NCI-H82 (cell line): ENCODE measurements around the gene DIP2B.
"Not testable (repeated sequence)": the region's sequence is repeated elsewhere in the genome, so short reads cannot be mapped to it uniquely, and the experiment has no call there.

Experiments
- DNase-seq: peaks from one replicate; lab custom pipeline; 2025; lab: John Stamatoyannopoulos, UW

DIP2B gene

GRCh38 chr12:50678650-50679365, 174.0 kb downstream of the DIP2B start:
- DNase-seq = no peak

- DNase-seq = no peak
Observed at GRCh38 chr12:50679612-50680011, 174.8 kb downstream of the DIP2B start.

GRCh38 chr12:50681064-50681463, 176.3 kb downstream of the DIP2B start:
- not testable (repeated sequence) for DNase-seq

GRCh38 chr12:50685641-50686040, 180.9 kb downstream of the DIP2B start:
- DNase-seq = no peak

- no peak for DNase-seq
Observed at GRCh38 chr12:50686406-50686805, 181.6 kb downstream of the DIP2B start.

- peak; percentile 92 for DNase-seq
Observed at GRCh38 chr12:50686976-50687375, 182.2 kb downstream of the DIP2B start.

- DNase-seq = peak; percentile 78
Observed at GRCh38 chr12:50689437-50689836, 184.7 kb downstream of the DIP2B start.

- no peak for DNase-seq
Observed at GRCh38 chr12:50690925-50691324, 186.1 kb downstream of the DIP2B start.

GRCh38 chr12:50695961-50696360, 191.2 kb downstream of the DIP2B start:
- no peak for DNase-seq

GRCh38 chr12:50696931-50697330, 192.1 kb downstream of the DIP2B start:
- no peak for DNase-seq

- no peak for DNase-seq
Observed at GRCh38 chr12:50699154-50699553, 194.4 kb downstream of the DIP2B start.

GRCh38 chr12:50699940-50700339, 195.2 kb downstream of the DIP2B start:
- DNase-seq = no peak

- DNase-seq = peak; percentile 18
Observed at GRCh38 chr12:50706606-50707005, 201.8 kb downstream of the DIP2B start.

- no peak for DNase-seq
Observed at GRCh38 chr12:50707396-50707795, 202.6 kb downstream of the DIP2B start.

GRCh38 chr12:50708631-50709030, 203.8 kb downstream of the DIP2B start:
- DNase-seq = no peak

- no peak for DNase-seq
Observed at GRCh38 chr12:50711121-50711520, 206.3 kb downstream of the DIP2B start.

- DNase-seq = no peak
Observed at GRCh38 chr12:50715174-50715573, 210.4 kb downstream of the DIP2B start.

- no peak for DNase-seq
Observed at GRCh38 chr12:50718760-50719159, 214.0 kb downstream of the DIP2B start.

- no peak for DNase-seq
Observed at GRCh38 chr12:50720085-50720484, 215.3 kb downstream of the DIP2B start.

- no peak for DNase-seq
Observed at GRCh38 chr12:50720501-50720900, 215.7 kb downstream of the DIP2B start.

- DNase-seq = no peak
Observed at GRCh38 chr12:50723865-50724264, 219.1 kb downstream of the DIP2B start.

- DNase-seq = no peak
Observed at GRCh38 chr12:50725011-50725942, 220.5 kb downstream of the DIP2B start.

GRCh38 chr12:50727466-50727865, 222.7 kb downstream of the DIP2B start:
- DNase-seq = no peak
